ENCODE measurements around the gene KIAA1958. TPM values are rescaled to one million over a fixed set of nuclear protein-coding genes. Genes with fewer than 3 reads are reported as not detected.

KIAA1958 gene
- total RNA-seq, 1 experiment from 2014 or later: 18.5 TPM

DNA sequence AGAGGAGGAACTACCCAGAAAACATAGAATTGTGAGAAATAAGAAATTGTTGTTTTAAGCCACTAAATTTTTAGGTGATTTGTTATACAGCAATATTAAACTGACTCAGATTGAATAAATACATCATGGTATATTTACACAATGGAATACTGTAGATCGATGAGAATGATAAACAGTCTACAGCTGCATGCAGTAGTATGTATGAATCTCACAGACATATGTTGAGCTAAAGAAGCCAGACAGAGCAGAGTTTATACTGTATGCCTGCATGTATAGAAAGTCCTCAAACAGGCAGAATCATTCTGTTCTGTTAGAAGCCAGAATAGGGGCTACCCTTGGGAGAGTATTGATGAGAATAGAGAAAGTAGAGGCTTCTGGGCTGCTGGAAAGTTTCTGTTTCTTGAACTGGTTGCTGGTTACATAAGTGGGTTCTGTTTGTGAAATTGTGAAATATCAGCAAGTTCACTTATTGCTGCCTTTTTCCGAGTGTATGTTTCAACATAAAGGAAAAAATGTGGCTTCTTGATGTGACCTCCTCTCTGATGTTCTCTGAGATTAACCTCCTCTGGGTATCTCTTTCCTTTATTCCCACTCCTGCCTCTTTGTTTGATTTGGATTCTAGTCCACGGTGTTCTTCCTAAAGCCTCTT lies 9.6 kb downstream of the KIAA1958 start:
- ATAC-seq (no peak), DNase-seq (ENCODE audit: low read depth, low spot score) (no peak)
- H3K4me1 ChIP-seq (ENCODE audit: control insufficient read depth in 1 of 2, insufficient read depth in 2 of 2, low read length in 2 of 2): no peaks in the 10 kb centered on the region
- no peaks in the 10 kb centered on the region for H3K27me3 ChIP-seq (ENCODE audit: insufficient read depth, low read length)
- CTCF ChIA-PET: no interaction called here
- peaks cover 4 to 12% of the 10 kb centered on the region in 2 experiments; a peak in 2 of 4 replicates for H3K36me3 ChIP-seq (ENCODE audit: control insufficient read depth in 1 of 2, insufficient read depth in 2 of 2, low read length in 2 of 2)
- H4K20me1 ChIP-seq (ENCODE audit: insufficient read depth): no peaks in the 10 kb centered on the region
- RAD21 ChIA-PET (ENCODE audit: low non-redundant PET in 1 of 2, low total read pairs in 2 of 2, uncharacterized antibody in 2 of 2, unreplicated experiment in 2 of 2): no interaction called here
- POLR2A ChIA-PET: interaction anchor here (0.6 kb wide), 1 partner anchor 13 kb away, joined by 3 read pairs; no protein-coding TSS in a partner anchor
- no peaks in the 10 kb centered on the region; a peak in 1 of 4 replicates for H3K9me3 ChIP-seq (ENCODE audit: control insufficient read depth in 1 of 2, insufficient read depth in 1 of 2, low read depth in 1 of 2, low read length in 2 of 2)
- TF ChIP-seq EZH2 (IDR thresholded peaks at IDR 0.05) (no peak), MAX (IDR thresholded peaks at IDR 0.05) (no peak), SRF (IDR thresholded peaks at IDR 0.05; ENCODE audit: low read depth) (no peak), CTCF (IDR thresholded peaks at IDR 0.05 in 2 of 3, conservative IDR thresholded peaks at IDR 0.05 in 1 of 3; ENCODE audit: borderline replicate concordance in 1 of 3, insufficient read depth in 1 of 3, low read depth in 2 of 3, low read length in 2 of 3) (no peak), POLR2AphosphoS5 (IDR thresholded peaks at IDR 0.05; ENCODE audit: low read depth, low read length) (no peak), JUND (IDR thresholded peaks at IDR 0.05) (no peak), SIN3A (IDR thresholded peaks at IDR 0.05; ENCODE audit: low read depth) (no peak), FOSL1 (IDR thresholded peaks at IDR 0.05; ENCODE audit: low read depth) (no peak), ZFX (IDR thresholded peaks at IDR 0.05) (no peak), POLR2A (IDR thresholded peaks at IDR 0.05; ENCODE audit: borderline replicate concordance, extremely low read depth, insufficient read depth, insufficient read length) (no peak), CBX3 (IDR thresholded peaks at IDR 0.05; ENCODE audit: low read depth) (no peak), TCF7L2 (IDR thresholded peaks at IDR 0.05; ENCODE audit: borderline replicate concordance, extremely low read depth, insufficient read depth, insufficient read length) (no peak), RAD21 (IDR thresholded peaks at IDR 0.05; ENCODE audit: low read depth) (no peak), YY1 (IDR thresholded peaks at IDR 0.05; ENCODE audit: extremely low read depth, insufficient replicate concordance, low read depth, low read length) (no peak), EGR1 (IDR thresholded peaks at IDR 0.05; ENCODE audit: low read depth) (no peak), SP1 (IDR thresholded peaks at IDR 0.05; ENCODE audit: low read depth) (no peak)
- TF ChIP-seq, protein P1, sequence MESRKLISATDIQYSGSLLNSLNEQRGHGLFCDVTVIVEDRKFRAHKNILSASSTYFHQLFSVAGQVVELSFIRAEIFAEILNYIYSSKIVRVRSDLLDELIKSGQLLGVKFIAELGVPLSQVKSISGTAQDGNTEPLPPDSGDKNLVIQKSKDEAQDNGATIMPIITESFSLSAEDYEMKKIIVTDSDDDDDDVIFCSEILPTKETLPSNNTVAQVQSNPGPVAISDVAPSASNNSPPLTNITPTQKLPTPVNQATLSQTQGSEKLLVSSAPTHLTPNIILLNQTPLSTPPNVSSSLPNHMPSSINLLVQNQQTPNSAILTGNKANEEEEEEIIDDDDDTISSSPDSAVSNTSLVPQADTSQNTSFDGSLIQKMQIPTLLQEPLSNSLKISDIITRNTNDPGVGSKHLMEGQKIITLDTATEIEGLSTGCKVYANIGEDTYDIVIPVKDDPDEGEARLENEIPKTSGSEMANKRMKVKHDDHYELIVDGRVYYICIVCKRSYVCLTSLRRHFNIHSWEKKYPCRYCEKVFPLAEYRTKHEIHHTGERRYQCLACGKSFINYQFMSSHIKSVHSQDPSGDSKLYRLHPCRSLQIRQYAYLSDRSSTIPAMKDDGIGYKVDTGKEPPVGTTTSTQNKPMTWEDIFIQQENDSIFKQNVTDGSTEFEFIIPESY (IDR thresholded peaks at IDR 0.05; ENCODE audit: extremely low read depth, insufficient replicate concordance, low read length): no peak
- TF ChIP-seq, protein P2, sequence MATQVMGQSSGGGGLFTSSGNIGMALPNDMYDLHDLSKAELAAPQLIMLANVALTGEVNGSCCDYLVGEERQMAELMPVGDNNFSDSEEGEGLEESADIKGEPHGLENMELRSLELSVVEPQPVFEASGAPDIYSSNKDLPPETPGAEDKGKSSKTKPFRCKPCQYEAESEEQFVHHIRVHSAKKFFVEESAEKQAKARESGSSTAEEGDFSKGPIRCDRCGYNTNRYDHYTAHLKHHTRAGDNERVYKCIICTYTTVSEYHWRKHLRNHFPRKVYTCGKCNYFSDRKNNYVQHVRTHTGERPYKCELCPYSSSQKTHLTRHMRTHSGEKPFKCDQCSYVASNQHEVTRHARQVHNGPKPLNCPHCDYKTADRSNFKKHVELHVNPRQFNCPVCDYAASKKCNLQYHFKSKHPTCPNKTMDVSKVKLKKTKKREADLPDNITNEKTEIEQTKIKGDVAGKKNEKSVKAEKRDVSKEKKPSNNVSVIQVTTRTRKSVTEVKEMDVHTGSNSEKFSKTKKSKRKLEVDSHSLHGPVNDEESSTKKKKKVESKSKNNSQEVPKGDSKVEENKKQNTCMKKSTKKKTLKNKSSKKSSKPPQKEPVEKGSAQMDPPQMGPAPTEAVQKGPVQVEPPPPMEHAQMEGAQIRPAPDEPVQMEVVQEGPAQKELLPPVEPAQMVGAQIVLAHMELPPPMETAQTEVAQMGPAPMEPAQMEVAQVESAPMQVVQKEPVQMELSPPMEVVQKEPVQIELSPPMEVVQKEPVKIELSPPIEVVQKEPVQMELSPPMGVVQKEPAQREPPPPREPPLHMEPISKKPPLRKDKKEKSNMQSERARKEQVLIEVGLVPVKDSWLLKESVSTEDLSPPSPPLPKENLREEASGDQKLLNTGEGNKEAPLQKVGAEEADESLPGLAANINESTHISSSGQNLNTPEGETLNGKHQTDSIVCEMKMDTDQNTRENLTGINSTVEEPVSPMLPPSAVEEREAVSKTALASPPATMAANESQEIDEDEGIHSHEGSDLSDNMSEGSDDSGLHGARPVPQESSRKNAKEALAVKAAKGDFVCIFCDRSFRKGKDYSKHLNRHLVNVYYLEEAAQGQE (IDR thresholded peaks at IDR 0.05; ENCODE audit: low read depth): no peak
- peaks cover 54% of the 10 kb centered on the region for H3K79me2 ChIP-seq (ENCODE audit: insufficient read depth, low read length)
- H3K9me2 ChIP-seq (ENCODE audit: insufficient read depth): no peaks in the 10 kb centered on the region
- intact Hi-C loops (cut with micrococcal nuclease): no loop called here
- BruUV-seq (replicated peaks): no TSS peak
- H2AFZ ChIP-seq (ENCODE audit: low read depth, low read length, poor library complexity, severe bottlenecking): no peak overlapping the region
- H3K27ac ChIP-seq (ENCODE audit: low read depth, low read length): no peak overlapping the region
- H3K4me3 ChIP-seq (replicated peaks in 1 of 2; ENCODE audit: low read depth in 1 of 2, low read length in 2 of 2): no peak overlapping the region
- no peak overlapping the region for H3K4me2 ChIP-seq (ENCODE audit: low read length)
- H3K9ac ChIP-seq (ENCODE audit: low read length): no peak overlapping the region

Data from HCT116 (cell line).